Stimulated activated CD8-positive, alpha-beta memory T cell treated with anti-CD3 and anti-CD28 coated beads, Interleukin-4, amount 100 ng/mL, for 24 hours (primary cell): ENCODE data around the gene KIF2C.
"Not testable (repeated sequence)": the region's sequence is repeated elsewhere in the genome, so short reads cannot be mapped to it uniquely, and the experiment has no call there.

Source experiments
- DNase-seq: peaks from one replicate; pipeline ENCODE4 v3.0.0-alpha.2; 2020; ENCODE audit warnings: low read depth

The KIF2C gene

GRCh38 chr1:44739307-44740178 is at the start of gene KIF2C:
Gene KIF2C, plus strand, starts transcription at chr1:44739837. Its CDS starts 96 bp downstream, at chr1:44739933.
- DNase-seq, result peak; percentile 97

- DNase-seq, result no peak
Observed at GRCh38 chr1:44693159-44693558, 46.5 kb upstream of the KIF2C start.

GRCh38 chr1:44693900-44694299 is 45.7 kb upstream of the KIF2C start:
- DNase-seq, result no peak

GRCh38 chr1:44694863-44695478 is 44.7 kb upstream of the KIF2C start:
- DNase-seq, result no peak

GRCh38 chr1:44695671-44696070 is 44.0 kb upstream of the KIF2C start:
- DNase-seq, result no peak

GRCh38 chr1:44696101-44696500 is 43.5 kb upstream of the KIF2C start:
- DNase-seq, result no peak

GRCh38 chr1:44696789-44697345 is 42.8 kb upstream of the KIF2C start:
- no peak for DNase-seq

GRCh38 chr1:44698138-44698537 is 41.5 kb upstream of the KIF2C start:
- no peak for DNase-seq

- not testable (repeated sequence) for DNase-seq
Observed at GRCh38 chr1:44699375-44699774, 40.3 kb upstream of the KIF2C start.

GRCh38 chr1:44700573-44700972 is 39.1 kb upstream of the KIF2C start:
- DNase-seq, result no peak

GRCh38 chr1:44701141-44701573 is 38.5 kb upstream of the KIF2C start:
- no peak for DNase-seq

GRCh38 chr1:44705470-44705869 is 34.2 kb upstream of the KIF2C start:
- no peak for DNase-seq

GRCh38 chr1:44705938-44706337 is 33.7 kb upstream of the KIF2C start:
- no peak for DNase-seq

- DNase-seq, result no peak
Observed at GRCh38 chr1:44707112-44707881, 32.3 kb upstream of the KIF2C start.

- no peak for DNase-seq
Observed at GRCh38 chr1:44707959-44708831, 31.4 kb upstream of the KIF2C start.

- DNase-seq, result no peak
Observed at GRCh38 chr1:44713321-44713781, 26.3 kb upstream of the KIF2C start.

GRCh38 chr1:44714532-44714931 is 25.1 kb upstream of the KIF2C start:
- DNase-seq, result no peak

- no peak for DNase-seq
Observed at GRCh38 chr1:44714944-44715571, 24.6 kb upstream of the KIF2C start.

- DNase-seq, result no peak
Observed at GRCh38 chr1:44717156-44717555, 22.5 kb upstream of the KIF2C start.

GRCh38 chr1:44717653-44718052 is 22.0 kb upstream of the KIF2C start:
- DNase-seq, result no peak

GRCh38 chr1:44718091-44718490 is 21.5 kb upstream of the KIF2C start:
- DNase-seq, result no peak
